PC-9 (cell line): ENCODE results near the gene OSTC. TPM values are rescaled to one million over a fixed set of nuclear protein-coding genes. Genes with fewer than 3 reads are reported as not detected.

Experiments
- BruUV-seq: library from RNA; stranded (reverse); fragments of 400-500 nt; replicated peaks from 2 replicates; lab custom pipeline; 2021; lab: Mats Ljungman, UMichigan
- CTCF ChIA-PET: fragments of 300-600 bp; sonication (Branson Sonifier 250); formaldehyde crosslinking; loops from one replicate; lab custom pipeline; 2022; ENCODE audit warnings: antibody characterized with exemption; lab: Charles Lee
- POLR2A ChIA-PET: fragments of 300-600 bp; sonication (Branson Sonifier 250); formaldehyde crosslinking; loops from one replicate; lab custom pipeline; 2022; ENCODE audit warnings: antibody characterized with exemption; ENCODE audit not compliant: unreplicated experiment; lab: Charles Lee
- DNase-seq, 2 experiments: peaks; one replicate each; pipeline versions ENCODE4 v3.0.0 to v3.0.0-alpha.2; 2015 to 2022; ENCODE audit warnings: mixed read lengths in 1 of 2
- H2AFZ ChIP-seq: fragments of 200-600 bp; sonication (generic); 2 replicates; pipeline ENCODE4 v1.8.1; 2017; ENCODE audit warnings: antibody characterized with exemption
- H3F3A ChIP-seq: fragments of 200-600 bp; sonication (generic); 2 replicates; pipeline ENCODE4 v1.8.1; 2017; ENCODE audit warnings: antibody characterized with exemption, mild to moderate bottlenecking, low read depth; ENCODE audit not compliant: insufficient read depth
- H3K27ac ChIP-seq: fragments of 200-600 bp; sonication (generic); 2 replicates; pipeline ENCODE4 v1.6.1; 2016; ENCODE audit warnings: mixed run types
- H3K27me3 ChIP-seq: fragments of 200-600 bp; sonication (generic); 2 replicates; pipeline ENCODE4 v1.6.1; 2016; ENCODE audit warnings: low read depth, mixed run types; ENCODE audit not compliant: insufficient read depth
- H3K36me3 ChIP-seq: fragments of 200-600 bp; sonication (generic); 2 replicates; pipeline ENCODE4 v1.6.1; 2016; ENCODE audit warnings: low read depth, mixed run types
- H3K4me1 ChIP-seq: fragments of 200-600 bp; sonication (generic); replicated peaks from 2 replicates; pipeline ENCODE4 v1.6.1; 2016; ENCODE audit warnings: mixed run types; ENCODE audit not compliant: insufficient read depth
- H3K4me2 ChIP-seq: fragments of 200-600 bp; sonication (generic); 2 replicates; pipeline ENCODE4 v1.6.1; 2017; ENCODE audit warnings: mixed run types
- H3K4me3 ChIP-seq: fragments of 200-600 bp; sonication (generic); 2 replicates; pipeline ENCODE4 v1.6.1; 2016; ENCODE audit warnings: mixed run types
- H3K79me2 ChIP-seq: fragments of 200-600 bp; sonication (generic); 2 replicates; pipeline ENCODE4 v1.6.1; 2017; ENCODE audit warnings: low read depth, mixed run types
- H3K9me2 ChIP-seq: fragments of 200-600 bp; sonication (generic); 2 replicates; pipeline ENCODE4 v1.8.1; 2017; ENCODE audit warnings: mild to moderate bottlenecking; ENCODE audit not compliant: insufficient read depth
- H3K9me3 ChIP-seq: fragments of 200-600 bp; sonication (generic); 2 replicates; pipeline ENCODE4 v1.8.1; 2016; ENCODE audit warnings: low read depth; ENCODE audit not compliant: insufficient read depth
- H4K20me1 ChIP-seq: fragments of 200-600 bp; sonication (generic); 2 replicates; pipeline ENCODE4 v1.8.1; 2017; ENCODE audit not compliant: insufficient read depth
- EZH2 ChIP-seq: fragments of 200-600 bp; sonication (generic); IDR thresholded peaks from 2 replicates; pipeline ENCODE4 v1.8.0; 2017; ENCODE audit warnings: antibody characterized with exemption, low read depth
- intact Hi-C: fragments of 100-400 bp; cut with micrococcal nuclease; formaldehyde crosslinking; loops from one replicate; pipeline ENCODE4 v1.10.0; 2022; ENCODE audit not compliant: unreplicated experiment
- total RNA-seq: library from RNA; stranded (reverse); gene quantifications from 2 replicates; pipeline ENCODE4 v1.2.3, GENCODE V29; 2021
- TF ChIP-seq, protein P1 (sequence below): fragments of 200-600 bp; sonication (generic); conservative IDR thresholded peaks from 2 replicates; pipeline ENCODE4 v1.6.1; 2017; ENCODE audit warnings: mixed run types, antibody characterized with exemption, mild to moderate bottlenecking, moderate library complexity

OSTC gene
- total RNA-seq, 1 experiment from 2014 or later, result 61.7 TPM

DNA sequence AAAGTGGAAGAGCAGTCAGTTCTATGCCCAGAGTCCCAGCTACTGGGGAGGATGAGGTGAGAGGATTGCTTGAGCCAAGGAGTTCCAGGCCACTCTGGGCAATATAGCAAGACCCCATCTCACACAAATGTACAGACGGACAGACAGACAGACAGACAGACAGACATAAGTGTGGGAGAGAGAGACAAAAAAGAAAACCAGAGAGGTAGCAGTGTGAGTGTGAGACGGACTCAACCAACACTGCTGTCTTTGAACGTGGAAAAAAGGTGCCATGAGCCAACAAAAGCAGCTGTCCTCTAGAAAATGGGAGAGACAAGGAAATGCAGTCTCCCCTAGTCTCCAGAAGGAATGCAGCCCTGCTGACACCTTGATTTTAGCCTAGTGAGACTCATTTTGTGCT is 48.2 kb upstream of the OSTC start:
- intact Hi-C loops, result no loop called here
- no peak overlapping the region for H3K4me3 ChIP-seq
- H3K9me2 ChIP-seq, result no peaks in the 10 kb centered on the region
- BruUV-seq, result no TSS peak
- no peak overlapping the region for H2AFZ ChIP-seq
- H3K27ac ChIP-seq, result no peak overlapping the region
- H3K9me3 ChIP-seq, result no peaks in the 10 kb centered on the region
- no peak for TF ChIP-seq EZH2
- TF ChIP-seq, protein P1, sequence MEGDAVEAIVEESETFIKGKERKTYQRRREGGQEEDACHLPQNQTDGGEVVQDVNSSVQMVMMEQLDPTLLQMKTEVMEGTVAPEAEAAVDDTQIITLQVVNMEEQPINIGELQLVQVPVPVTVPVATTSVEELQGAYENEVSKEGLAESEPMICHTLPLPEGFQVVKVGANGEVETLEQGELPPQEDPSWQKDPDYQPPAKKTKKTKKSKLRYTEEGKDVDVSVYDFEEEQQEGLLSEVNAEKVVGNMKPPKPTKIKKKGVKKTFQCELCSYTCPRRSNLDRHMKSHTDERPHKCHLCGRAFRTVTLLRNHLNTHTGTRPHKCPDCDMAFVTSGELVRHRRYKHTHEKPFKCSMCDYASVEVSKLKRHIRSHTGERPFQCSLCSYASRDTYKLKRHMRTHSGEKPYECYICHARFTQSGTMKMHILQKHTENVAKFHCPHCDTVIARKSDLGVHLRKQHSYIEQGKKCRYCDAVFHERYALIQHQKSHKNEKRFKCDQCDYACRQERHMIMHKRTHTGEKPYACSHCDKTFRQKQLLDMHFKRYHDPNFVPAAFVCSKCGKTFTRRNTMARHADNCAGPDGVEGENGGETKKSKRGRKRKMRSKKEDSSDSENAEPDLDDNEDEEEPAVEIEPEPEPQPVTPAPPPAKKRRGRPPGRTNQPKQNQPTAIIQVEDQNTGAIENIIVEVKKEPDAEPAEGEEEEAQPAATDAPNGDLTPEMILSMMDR, result no peak
- POLR2A ChIA-PET, result no interaction called here
- no peaks in the 10 kb centered on the region for H3K4me1 ChIP-seq
- H3F3A ChIP-seq, result no peaks in the 10 kb centered on the region
- no peak overlapping the region for H3K4me2 ChIP-seq
- DNase-seq, result no peak
- H3K27me3 ChIP-seq, result no peaks in the 10 kb centered on the region
- CTCF ChIA-PET, result no interaction called here
- H3K36me3 ChIP-seq, result no peaks in the 10 kb centered on the region
- no peaks in the 10 kb centered on the region for H4K20me1 ChIP-seq
- no peaks in the 10 kb centered on the region for H3K79me2 ChIP-seq

DNA sequence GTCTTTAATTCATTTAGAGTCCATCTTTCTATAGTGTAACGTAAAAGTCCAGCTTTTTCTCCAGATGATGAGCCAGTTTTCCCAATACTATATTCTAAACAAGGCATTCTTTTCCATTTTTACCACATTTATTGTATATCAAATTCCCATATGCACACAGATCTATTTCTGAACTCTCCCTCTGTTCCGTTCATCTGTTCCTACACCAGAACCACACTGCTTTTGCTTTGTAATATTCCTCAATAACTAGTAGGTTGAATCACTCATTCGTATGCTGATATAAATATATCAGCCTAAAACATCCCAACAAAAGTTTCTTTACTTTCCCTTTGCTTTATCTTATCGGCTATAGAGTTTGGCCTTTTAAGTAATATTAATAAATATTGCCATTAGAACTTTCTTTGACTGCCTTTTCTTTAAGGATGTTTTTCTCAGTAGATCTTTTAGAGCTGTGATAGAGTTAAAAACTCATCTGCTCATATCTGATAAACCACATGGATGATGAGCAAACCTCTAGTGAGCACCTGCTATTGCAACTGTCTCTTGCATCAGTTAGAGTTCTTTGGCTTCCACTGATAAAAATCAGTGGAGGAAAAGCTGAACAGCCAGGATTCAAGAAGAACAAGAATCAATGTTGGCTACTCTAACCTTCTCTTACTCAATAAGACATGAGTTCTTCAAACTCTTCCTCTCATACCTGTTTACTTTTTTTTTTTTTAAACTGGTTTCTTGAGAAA is 43.2 kb upstream of the OSTC start:
- Histone ChIP-seq H3K9me2 (no peaks in the 10 kb centered on the region), H3K36me3 (no peaks in the 10 kb centered on the region), H3K4me2 (no peak overlapping the region), H3K4me3 (no peak overlapping the region), H3K4me1 (no peaks in the 10 kb centered on the region), H3K27me3 (no peaks in the 10 kb centered on the region), H2AFZ (no peak overlapping the region), H3K9me3 (no peaks in the 10 kb centered on the region), H3K27ac (no peak overlapping the region), H3K79me2 (no peaks in the 10 kb centered on the region), H4K20me1 (no peaks in the 10 kb centered on the region), H3F3A (no peaks in the 10 kb centered on the region)
- BruUV-seq, result no TSS peak
- CTCF ChIA-PET, result no interaction called here
- TF ChIP-seq, protein P1, result no peak
- TF ChIP-seq EZH2, result no peak
- DNase-seq, result no peak
- POLR2A ChIA-PET, result no interaction called here
- intact Hi-C loops, result no loop called here

DNA sequence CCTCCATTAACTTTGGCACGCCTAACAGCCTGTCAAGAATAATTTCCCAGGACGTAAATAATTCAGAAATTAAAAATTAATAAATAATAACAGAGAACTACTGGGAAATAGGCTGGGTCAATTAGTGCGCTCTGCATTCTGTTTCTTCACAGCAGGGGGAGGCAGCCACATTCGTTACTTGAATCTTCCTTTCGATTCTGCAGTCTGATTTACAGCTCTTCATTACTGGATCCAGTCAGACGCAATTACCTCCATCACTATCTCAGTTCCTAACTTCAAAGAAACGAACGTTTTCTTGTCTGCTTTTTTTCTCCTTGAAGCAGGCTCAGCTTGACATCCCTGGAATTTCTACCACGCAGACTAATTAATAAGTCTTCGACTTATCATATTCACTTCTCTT is 39.0 kb upstream of the OSTC start:
- no TSS peak for BruUV-seq
- TF ChIP-seq, protein P1, result no peak
- TF ChIP-seq EZH2, result no peak
- no peaks in the 10 kb centered on the region for H3K9me2 ChIP-seq

More for the DNA sequence above, 39.0 kb upstream of the OSTC start:
- POLR2A ChIA-PET, result no interaction called here
- intact Hi-C loops, result no loop called here
- Histone ChIP-seq H3K9me3 (no peaks in the 10 kb centered on the region), H3K4me1 (no peaks in the 10 kb centered on the region), H3K4me2 (no peak overlapping the region), H4K20me1 (no peaks in the 10 kb centered on the region), H3K27ac (no peak overlapping the region), H2AFZ (no peak overlapping the region), H3F3A (no peaks in the 10 kb centered on the region), H3K27me3 (no peaks in the 10 kb centered on the region), H3K36me3 (no peaks in the 10 kb centered on the region), H3K4me3 (no peak overlapping the region), H3K79me2 (no peaks in the 10 kb centered on the region)
- DNase-seq, result no peak
- CTCF ChIA-PET, result no interaction called here
